ENCODE results near the gene ADAMTS15. TPM values are rescaled to one million over a fixed set of nuclear protein-coding genes. Genes with fewer than 3 reads are reported as not detected.

The ADAMTS15 gene
- total and polyA plus RNA-seq, 10 of the 15 experiments (the other 5 are each of a cell fraction or from before 2014, with no cell fraction given): not detected

DNA sequence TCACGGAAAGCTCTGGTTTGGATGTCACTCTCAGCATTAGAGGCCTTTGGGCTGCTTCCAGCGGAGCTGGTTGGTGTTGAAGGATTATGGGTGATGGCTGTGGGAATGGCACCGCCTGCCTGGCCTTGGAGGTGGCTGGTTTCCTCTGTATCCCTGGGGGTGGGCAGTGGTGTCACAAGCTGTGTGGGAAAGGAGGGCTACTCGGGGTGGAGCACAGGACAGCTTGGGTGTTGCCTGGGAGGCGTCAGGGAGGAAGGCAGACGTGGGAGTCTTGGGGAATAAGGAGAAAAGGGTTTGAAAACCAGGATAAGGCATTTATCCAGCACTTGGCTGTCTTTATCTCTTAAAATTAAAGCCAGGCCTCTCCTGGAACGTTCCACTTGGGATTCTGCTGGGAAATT lies 71.8 kb downstream of the ADAMTS15 start:
- H3K27ac ChIP-seq (ENCODE audit: control insufficient read depth, insufficient read depth): no peak overlapping the region
- H3K4me2 ChIP-seq (ENCODE audit: control insufficient read depth, insufficient read depth): no peak overlapping the region
- ChIA-PET POLR2A (no interaction called here), CTCF (no interaction called here), RAD21 (ENCODE audit: unreplicated experiment) (no interaction called here), SMC1A (ENCODE audit: uncharacterized antibody, unreplicated experiment) (no interaction called here)
- no peaks in the 10 kb centered on the region for H3K79me2 ChIP-seq (ENCODE audit: control insufficient read depth, insufficient read depth, low read length)
- no peak overlapping the region for H3K4me3 ChIP-seq
- intact Hi-C loops (cut with micrococcal nuclease; ENCODE audit: unreplicated experiment) (no loop called here), in situ Hi-C loops (cut with MboI) (no loop called here)
- 14% methylated on average over 7 of the region's 7 CpGs for WGBS (ENCODE audit: insufficient coverage, insufficient replicate concordance, low lambda C conversion rate, missing lambda C conversion rate)
- DNase-seq (ENCODE audit: low read depth, low spot score) (no peak), ATAC-seq (no peak), FAIRE-seq (no peak)
- no peak overlapping the region for H3K9ac ChIP-seq (ENCODE audit: control insufficient read depth, insufficient read depth, low read length)
- no peaks in the 10 kb centered on the region for H3K9me3 ChIP-seq (replicated peaks; ENCODE audit: control insufficient read depth, insufficient read depth, low read length)
- no peaks in the 10 kb centered on the region for H3K36me3 ChIP-seq (ENCODE audit: control insufficient read depth in 2 of 2, insufficient read depth in 2 of 2, low read length in 1 of 2)
- no peaks in the 10 kb centered on the region for H3K4me1 ChIP-seq (ENCODE audit: control insufficient read depth, insufficient read depth, low read length)
- no TSS peak for BruUV-seq (replicated peaks)
- H2AFZ ChIP-seq (ENCODE audit: control insufficient read depth, low read depth, low read length): no peak overlapping the region
- no peak for TF ChIP-seq TCF12 (IDR thresholded peaks at IDR 0.05; ENCODE audit: low read depth, low read length)
- TF ChIP-seq FOXM1 (IDR thresholded peaks at IDR 0.05; ENCODE audit: low read depth, low read length): no peak
- no peak for TF ChIP-seq CUX1 (IDR thresholded peaks at IDR 0.05; ENCODE audit: insufficient replicate concordance, low read depth, low read length)
- no peak for TF ChIP-seq STAT1 (conservative IDR thresholded peaks at IDR 0.05)
- no peak for TF ChIP-seq BCL3 (IDR thresholded peaks at IDR 0.05; ENCODE audit: borderline replicate concordance, insufficient read depth, low read depth, low read length, poor library complexity, severe bottlenecking)
- TF ChIP-seq PRDM15 (CRISPR knock-in tag; IDR thresholded peaks at IDR 0.05): no peak
- TF ChIP-seq SREBF1 (IDR thresholded peaks at IDR 0.05; ENCODE audit: low read length): no peak
- peaks cover 2 to 7% of the 10 kb centered on the region in 2 experiments; a peak in 3 of 4 replicates for H3K27me3 ChIP-seq (replicated peaks in 1 of 2; ENCODE audit: control insufficient read depth in 2 of 2, insufficient read depth in 2 of 2, low read length in 1 of 2)
- H4K20me1 ChIP-seq (ENCODE audit: control insufficient read depth, insufficient read depth): no peaks in the 10 kb centered on the region
